ENCODE measurements around the gene BICDL2. TPM values are rescaled to one million over a fixed set of nuclear protein-coding genes. Genes with fewer than 3 reads are reported as not detected.

The BICDL2 gene
- total RNA-seq, 1 donor from 2014 or later, result 0.05 TPM

DNA sequence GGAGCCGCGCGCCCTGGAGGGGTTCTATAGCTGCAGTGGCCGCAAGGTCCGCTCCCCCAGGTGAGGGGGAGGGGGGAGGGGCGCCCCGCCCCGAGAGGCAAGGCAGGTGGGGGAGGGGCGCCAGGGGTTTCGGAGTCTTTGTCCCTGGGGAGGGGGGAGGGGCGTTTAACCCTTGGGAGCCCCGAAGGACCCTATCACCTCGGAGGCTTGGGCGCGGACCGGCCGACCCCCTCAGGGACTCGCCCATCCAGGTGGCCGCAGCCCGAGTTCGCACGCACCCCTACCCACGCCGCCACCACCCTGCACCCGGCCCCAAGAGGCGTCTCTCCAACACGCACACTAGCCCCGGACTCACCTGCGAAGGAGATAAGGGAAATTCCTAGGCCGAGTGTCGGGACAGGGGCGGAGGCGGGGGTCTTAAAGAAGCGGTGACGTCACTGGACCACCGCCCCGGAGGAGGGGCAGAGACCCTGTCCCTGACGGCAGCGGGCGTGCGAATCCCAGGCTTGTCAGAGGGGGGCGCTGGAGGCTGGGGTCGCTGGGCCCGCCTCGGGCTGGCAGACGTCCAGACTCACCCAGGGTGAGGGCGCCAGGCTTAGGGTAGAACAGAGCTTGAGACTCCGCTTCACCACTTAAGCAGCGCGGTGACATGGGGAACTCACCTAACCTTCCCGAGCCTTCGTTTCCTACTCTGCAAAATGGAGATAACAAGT lies 18.8 kb downstream of the BICDL2 start, which contains the start of gene CLDN6:
CLDN6 (minus strand) TSS at position 390 of the 713 bp plus-strand sequence. CDS start 2,162 bp downstream, outside the sequence.
- no peaks in the 10 kb centered on the region for H3K9me3 ChIP-seq (replicated peaks)
- peaks cover 43% of the 10 kb centered on the region for H3K4me1 ChIP-seq
- DNase-seq, result no peak
- no peak for TF ChIP-seq CTCF (IDR thresholded peaks at IDR 0.05; ENCODE audit: borderline replicate concordance)
- peaks cover 59% of the 10 kb centered on the region for H3K27me3 ChIP-seq (ENCODE audit: low read depth)
- H3K36me3 ChIP-seq, result peaks cover 5% of the 10 kb centered on the region
- intact Hi-C loops (cut with micrococcal nuclease), result no loop called here
- H3K4me3 ChIP-seq, result no peak within 1 kb of the TSS
- no peak within 1 kb of the TSS for H3K27ac ChIP-seq (replicated peaks)

GRCh38 chr16:3017344-3017743 lies 19.4 kb downstream of the BICDL2 start:
- intact Hi-C loops (cut with micrococcal nuclease), result no loop called here
- H3K27me3 ChIP-seq (ENCODE audit: low read depth), result peaks cover 66% of the 10 kb centered on the region

GRCh38 chr16:3015865-3016521 lies 20.8 kb downstream of the BICDL2 start:
- H3K4me1 ChIP-seq, result peaks cover 24% of the 10 kb centered on the region
- TF ChIP-seq CTCF (IDR thresholded peaks at IDR 0.05; ENCODE audit: borderline replicate concordance), result no peak
- H3K36me3 ChIP-seq, result no peaks in the 10 kb centered on the region
- H3K9me3 ChIP-seq (replicated peaks), result no peaks in the 10 kb centered on the region
- intact Hi-C loops (cut with micrococcal nuclease), result no loop called here
- no peak overlapping the region for H3K27ac ChIP-seq (replicated peaks)
- peaks cover 79% of the 10 kb centered on the region for H3K27me3 ChIP-seq (ENCODE audit: low read depth)
- no peak overlapping the region for H3K4me3 ChIP-seq
- no peak for DNase-seq

More at GRCh38 chr16:3017344-3017743, 19.4 kb downstream of the BICDL2 start:
- Histone ChIP-seq H3K36me3 (peaks cover 5% of the 10 kb centered on the region), H3K27ac (replicated peaks) (no peak overlapping the region), H3K4me3 (no peak overlapping the region), H3K9me3 (replicated peaks) (no peaks in the 10 kb centered on the region), H3K4me1 (peaks cover 37% of the 10 kb centered on the region)
- no peak for TF ChIP-seq CTCF (IDR thresholded peaks at IDR 0.05; ENCODE audit: borderline replicate concordance)
- no peak for DNase-seq

- Histone ChIP-seq H3K4me1 (peaks cover 15% of the 10 kb centered on the region), H3K27me3 (ENCODE audit: low read depth) (peaks cover 89% of the 10 kb centered on the region), H3K4me3 (no peak overlapping the region), H3K36me3 (no peaks in the 10 kb centered on the region), H3K27ac (replicated peaks) (no peak overlapping the region), H3K9me3 (replicated peaks) (no peaks in the 10 kb centered on the region)
- TF ChIP-seq CTCF (IDR thresholded peaks at IDR 0.05; ENCODE audit: borderline replicate concordance), result no peak
- intact Hi-C loops (cut with micrococcal nuclease), result no loop called here
- no peak for DNase-seq
Measured at GRCh38 chr16:3014971-3015370, 21.8 kb downstream of the BICDL2 start.

GRCh38 chr16:3013998-3014690 lies 22.6 kb downstream of the BICDL2 start:
- peaks cover 97% of the 10 kb centered on the region for H3K27me3 ChIP-seq (ENCODE audit: low read depth)
- no peaks in the 10 kb centered on the region for H3K9me3 ChIP-seq (replicated peaks)
- intact Hi-C loops (cut with micrococcal nuclease), result no loop called here
- H3K4me3 ChIP-seq, result no peak overlapping the region
- H3K4me1 ChIP-seq, result peaks cover 8% of the 10 kb centered on the region
- TF ChIP-seq CTCF (IDR thresholded peaks at IDR 0.05; ENCODE audit: borderline replicate concordance), result no peak
- H3K27ac ChIP-seq (replicated peaks), result no peak overlapping the region
- no peak for DNase-seq
- H3K36me3 ChIP-seq, result no peaks in the 10 kb centered on the region
